ENCODE results near the gene DNAJC15.
"Not testable (repeated sequence)": the region's sequence is repeated elsewhere in the genome, so short reads cannot be mapped to it uniquely, and the experiment has no call there.

The DNAJC15 gene

DNA sequence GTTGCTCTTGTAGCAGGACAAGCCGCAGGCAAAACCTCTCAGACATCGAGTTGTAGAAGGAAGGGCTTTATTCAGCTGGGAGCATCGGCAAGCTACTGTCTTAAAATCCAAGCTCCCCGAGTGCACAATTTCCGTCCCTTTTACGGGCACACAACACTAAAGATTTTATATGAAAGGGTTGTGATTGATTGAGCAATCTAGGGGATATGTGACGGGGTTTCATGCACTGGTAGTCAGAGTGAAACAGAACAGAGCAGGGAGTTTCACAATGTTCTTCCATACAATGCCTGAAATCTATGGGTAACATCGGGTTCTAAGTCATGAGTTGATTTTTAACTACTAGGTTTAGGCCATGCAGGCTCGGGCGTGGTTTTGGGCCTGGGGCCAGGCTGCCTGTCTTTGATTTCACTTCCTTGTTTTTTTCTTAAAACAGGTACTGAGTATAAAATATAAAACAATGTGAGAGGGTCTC, 22.0 kb downstream of the DNAJC15 start:
- DNase-seq (ENCODE audit: low read depth), result not testable (repeated sequence)

DNA sequence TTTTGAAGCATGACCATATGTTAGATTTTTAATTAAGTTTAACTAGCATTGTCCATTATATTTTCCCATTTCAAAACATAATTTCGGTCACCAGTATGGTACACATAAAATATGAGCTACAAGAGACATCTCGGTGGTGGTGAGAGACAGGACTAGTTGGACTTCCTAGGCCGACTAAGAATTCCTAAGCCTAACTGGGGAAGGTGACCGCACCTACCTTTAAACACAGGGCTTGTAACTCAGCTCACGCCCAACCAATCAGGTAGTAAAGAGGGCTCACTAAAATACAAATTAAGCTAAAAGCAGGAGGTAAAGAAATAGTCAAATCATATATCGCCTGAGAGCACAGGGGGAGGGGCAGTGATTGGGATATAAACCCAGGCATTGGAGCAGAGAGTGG, 22.9 kb downstream of the DNAJC15 start:
- no peak for DNase-seq (ENCODE audit: low read depth)

DNA sequence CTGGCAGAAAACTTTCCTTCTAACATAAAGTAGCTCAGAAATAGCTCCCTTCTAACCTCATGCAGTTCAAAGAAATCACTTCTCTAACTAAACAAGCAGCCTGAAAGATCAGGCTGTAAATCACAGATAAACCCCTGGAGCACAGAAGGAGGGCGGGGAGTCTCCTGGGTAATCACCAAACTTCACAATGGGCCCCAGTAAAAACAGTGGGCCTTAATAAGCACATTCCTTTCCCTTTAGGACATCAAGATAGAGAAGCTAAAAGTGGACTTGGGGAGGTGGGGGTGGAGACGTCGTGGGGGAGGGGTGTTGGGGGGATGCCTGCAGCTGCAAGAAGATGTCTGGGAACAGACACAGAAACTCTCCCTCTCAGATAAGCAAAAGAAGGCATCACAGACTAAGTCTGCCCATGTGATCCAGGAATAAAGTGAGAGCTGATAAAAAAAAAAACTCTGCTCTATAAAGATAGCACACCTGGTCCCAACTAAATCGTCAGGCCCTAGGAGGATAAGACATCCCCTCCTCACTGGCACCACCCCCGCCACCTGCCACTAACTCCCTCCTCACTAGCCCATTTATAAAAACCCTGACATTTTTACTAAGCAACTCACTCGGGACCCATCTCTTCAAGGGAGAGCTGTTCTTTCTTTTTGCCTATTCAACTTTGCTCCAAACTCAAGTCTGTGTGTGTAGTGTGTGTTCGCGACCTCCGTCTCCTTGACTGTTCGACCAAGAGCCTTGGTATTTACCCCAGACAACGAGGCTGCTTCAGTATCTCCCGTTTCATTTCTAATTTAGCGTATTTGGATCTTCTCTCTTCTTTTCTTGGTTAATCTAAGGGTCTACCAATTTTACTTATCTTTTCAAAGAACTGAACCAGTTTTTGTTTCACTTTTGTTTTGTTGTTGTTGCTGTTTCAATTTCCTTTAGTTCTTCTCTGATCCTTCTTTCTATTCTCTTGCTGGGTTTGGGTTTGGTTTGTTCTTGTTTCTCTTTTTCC, 31.7 kb downstream of the DNAJC15 start:
- DNase-seq (ENCODE audit: low read depth), result no peak

DNA sequence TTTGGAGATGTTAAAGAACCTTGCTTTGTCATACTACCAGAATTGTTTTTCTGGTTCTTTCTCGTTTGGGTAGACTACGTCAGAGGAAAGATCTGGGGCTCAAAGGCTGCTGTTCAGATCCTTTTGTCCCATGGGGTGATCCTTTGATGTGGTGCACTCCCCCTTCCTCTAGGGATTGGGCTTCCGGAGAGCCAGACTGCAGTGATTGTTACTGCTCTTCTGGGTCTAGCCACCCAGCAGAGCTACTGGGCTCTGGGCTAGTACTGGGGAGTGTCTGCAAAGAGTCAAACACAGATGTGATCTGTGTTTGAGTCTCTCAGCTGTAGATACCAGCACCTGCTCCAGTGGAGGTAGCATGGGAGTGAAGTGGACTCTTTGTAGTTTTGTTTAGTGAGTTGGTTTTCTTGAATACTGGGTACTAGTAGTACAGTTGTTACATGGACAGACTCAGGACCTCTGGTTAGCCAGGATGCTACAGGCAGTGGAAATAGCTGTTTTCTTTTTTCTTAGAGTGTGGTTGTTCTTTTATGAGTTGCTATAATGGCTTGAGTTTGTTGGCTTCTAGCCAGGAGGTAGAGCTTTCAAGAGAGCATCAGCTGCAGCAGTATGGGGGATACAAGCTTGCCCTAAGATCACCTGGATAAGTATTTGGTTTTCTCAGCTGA, 34.4 kb downstream of the DNAJC15 start:
- no peak for DNase-seq (ENCODE audit: low read depth)

DNA sequence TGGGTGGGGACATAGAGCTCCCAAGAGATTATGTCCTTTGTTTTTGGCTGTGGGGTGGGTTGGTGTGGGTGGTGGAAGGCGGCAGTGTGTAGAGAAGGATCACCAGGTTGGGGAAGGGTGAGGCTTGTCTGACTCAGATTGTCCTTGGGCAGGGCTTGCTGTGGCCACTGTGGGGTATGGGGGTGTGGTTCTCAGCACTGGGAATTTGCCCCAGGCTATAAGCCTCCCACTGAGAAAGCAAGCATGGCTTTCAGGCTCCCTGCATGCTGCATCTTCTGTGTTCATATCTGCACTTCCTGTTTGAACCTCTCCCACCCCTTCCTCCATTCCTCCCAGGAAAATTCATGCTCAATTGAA, 34.9 kb downstream of the DNAJC15 start:
- DNase-seq (ENCODE audit: low read depth), result no peak

DNA sequence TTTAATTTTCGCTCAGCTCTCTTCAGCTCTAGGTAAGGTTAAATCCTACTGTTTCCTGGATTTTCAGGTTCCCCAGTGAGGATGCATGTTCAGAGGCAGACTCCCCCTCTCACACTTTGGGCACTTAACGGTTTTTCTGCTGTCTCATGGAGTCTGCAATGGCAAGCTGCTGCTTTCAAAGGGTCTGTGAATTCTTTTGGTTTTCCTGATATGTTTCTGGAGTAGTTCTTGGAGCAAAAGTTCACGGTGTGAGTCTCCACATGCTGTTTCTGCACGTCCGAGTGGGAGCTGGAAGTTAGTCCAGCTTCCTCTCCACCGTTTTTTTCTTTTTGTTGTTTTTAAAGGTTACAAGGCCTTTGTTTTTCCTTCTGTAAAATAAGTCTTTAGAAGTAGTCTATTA, 35.4 kb downstream of the DNAJC15 start:
- DNase-seq (ENCODE audit: low read depth), result no peak

DNA sequence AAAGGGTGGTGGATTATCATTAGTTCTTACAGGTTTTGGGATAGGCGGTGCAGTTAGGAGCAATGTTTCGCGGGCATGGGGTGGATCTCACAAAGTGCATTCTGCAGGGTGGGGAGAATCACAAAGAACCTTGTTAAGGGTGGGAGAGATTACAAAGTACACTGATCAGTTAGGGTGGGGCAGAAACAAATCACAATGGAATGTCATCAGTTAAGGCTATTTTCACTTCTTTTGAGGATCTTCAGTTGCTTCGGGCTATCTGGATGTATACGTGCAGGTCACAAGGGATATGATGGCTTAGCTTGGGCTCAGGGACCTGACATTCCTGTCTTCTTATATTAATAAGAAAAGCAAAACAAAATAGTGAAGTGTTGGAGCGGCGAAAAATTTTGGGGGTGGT, 36.4 kb downstream of the DNAJC15 start:
- DNase-seq (ENCODE audit: low read depth), result not testable (repeated sequence)

DNA sequence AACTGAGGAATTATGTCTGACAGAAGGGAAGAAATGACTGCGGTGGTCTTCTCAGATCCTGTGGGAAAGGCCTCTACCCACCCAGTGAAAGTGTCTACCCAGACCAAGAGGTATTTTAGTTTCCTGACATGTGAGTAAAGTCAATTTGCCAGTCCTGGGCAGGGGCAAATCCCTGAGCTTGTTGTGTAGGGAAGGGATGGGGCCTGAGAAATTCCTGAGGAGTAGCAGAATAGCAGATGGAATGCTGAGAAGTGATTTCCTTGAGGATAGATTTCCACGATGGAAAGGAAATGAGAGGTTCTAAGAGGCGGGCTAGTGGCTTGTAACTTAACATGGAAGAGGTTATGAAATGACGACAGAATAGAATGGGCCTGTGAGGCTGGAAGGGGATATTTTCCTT, 37.4 kb downstream of the DNAJC15 start:
- DNase-seq (ENCODE audit: low read depth), result not testable (repeated sequence)

DNA sequence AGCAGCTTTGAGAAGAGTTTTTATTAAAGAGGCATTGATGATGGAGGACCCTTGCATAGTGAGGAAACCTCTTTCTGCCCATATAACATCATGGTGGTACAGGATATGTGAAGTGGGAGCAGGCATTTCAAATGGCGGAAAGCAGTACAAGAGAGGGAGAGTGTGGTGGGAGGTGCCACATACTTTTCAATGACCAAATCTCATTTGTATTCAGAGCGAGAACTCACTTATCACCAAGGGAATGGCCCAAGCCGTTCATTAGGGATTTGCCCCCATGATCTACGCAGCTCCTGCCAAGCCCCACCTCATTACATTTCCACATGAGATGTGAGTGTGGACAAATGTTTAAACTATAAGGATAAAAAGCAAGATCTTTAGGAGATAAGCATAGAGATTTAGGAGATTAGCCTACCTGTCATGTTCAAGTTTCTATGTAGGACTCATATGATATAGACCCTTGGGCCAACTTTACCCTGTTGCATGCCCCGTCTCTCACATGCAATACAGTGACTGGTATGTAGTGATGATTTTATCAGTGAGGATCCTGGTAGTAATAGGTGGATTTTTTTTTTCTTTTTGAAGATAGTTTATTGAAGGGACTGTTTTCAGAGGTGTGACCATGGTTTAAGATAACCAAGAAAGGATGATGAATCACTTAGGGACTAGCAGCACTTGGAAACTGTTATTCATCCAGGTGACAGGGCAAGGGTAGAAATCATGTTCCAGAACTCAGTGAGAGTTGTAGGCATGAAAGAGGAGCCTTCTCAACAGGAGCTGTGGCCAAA, 38.3 kb downstream of the DNAJC15 start:
- no peak for DNase-seq (ENCODE audit: low read depth)

DNA sequence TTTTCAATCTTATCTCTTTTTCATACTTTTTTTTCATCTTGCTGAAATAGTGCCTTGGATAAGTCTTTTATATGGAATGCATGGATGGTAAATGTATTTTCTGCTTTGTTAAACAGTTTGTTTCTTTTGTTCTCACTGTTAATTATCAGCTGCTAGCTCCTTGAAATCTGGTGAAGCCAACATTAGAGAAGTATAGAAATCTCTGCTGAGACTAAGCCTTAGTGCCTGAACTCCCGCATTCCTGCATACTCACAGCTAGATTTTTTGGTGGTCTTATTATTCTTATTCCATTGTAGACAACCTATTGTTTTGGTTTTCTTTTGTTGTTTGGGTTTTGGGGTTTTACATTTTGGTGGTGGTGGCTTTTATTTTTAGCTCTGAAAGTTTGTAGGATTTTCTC, 48.4 kb downstream of the DNAJC15 start:
- DNase-seq (ENCODE audit: low read depth), result no peak

DNA sequence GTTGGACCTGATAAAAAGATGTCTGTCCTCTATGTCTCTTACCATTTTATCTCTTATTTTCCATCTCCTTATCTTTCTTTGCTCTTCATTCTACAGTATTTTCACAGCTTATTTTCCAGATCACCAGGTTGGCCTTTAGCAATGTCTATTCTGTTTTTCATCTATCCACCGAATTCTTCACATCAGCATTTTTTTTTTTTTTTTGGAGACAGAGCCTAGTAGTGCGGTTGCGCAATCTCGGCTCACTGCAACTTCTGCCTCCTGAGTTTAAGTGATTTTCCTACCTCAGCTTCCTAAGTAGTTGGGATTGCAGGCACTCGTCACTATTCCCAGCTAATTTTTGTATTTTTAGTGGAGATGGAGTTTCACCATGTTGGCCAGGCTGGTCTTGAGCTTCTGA, 49.0 kb downstream of the DNAJC15 start:
- no peak for DNase-seq (ENCODE audit: low read depth)

DNA sequence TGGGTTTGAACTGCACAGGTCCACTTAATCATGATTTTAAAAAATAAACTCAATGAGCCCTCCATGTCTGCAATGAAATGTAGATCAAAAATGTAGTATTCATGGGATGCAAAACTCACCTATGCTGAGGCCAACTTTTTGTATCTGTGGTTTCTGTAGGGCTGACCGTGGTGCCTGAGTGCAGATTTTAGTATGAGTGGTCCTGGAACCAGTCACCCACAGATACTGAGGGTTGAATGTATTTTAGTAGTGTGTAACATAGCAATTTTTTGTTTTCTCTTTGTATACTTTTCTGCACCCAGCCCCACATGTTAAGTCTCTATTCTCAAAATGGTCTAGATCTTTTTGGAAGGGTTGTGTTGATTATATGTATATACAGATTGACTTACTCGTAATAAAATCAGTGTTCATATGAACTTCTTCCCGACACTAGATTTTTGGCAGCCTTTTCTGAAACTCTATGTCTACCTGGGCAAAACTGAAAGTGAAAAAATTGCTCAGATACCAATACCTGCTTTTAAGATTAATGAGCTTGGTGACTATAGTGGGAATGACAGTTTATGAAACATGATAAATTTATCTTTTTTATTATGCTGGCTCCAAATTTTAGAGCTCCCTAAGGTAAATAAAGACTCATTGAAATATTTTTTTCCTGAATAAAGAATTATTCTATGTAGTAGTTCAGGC, 51.6 kb downstream of the DNAJC15 start:
- no peak for DNase-seq (ENCODE audit: low read depth)

DNA sequence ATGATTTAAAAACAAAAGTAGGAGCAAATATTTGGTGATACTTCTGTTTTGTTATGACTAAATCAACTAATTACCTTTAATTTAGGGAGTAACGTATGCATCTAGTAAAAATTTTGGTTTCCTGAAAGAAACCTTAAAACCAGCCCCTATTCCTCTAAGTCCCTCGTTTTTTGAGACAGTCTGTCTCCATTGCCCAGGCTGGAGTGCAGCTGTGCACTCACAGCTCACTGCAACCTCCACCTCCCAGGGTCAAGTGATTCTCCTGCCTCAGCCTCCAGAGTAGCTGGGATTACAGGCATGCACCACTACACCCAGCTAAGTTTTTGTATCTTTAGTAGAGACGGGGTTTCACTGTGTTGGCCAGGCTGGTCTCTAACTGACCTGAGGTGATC, 52.1 kb downstream of the DNAJC15 start:
- DNase-seq (ENCODE audit: low read depth), result not testable (repeated sequence)

DNA sequence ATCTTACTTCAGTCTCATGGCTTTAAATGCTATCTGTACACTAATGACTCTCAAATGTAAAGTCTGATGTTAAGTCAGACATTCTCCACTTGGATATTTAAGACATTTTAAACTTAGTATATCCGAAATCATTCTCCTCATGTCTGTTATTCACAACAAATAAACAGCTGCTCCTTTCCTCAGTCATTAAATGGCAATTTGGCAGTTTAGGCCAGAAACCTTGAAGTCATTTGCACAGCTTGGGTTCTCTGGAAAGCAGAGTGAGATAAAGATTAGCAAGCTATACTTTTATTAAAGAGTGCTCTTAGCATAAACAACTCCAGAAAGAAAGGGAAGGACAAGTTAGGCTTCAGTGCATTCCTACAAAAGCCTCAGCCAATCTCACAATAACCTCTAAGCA, 53.7 kb downstream of the DNAJC15 start:
- no peak for DNase-seq (ENCODE audit: low read depth)

DNA sequence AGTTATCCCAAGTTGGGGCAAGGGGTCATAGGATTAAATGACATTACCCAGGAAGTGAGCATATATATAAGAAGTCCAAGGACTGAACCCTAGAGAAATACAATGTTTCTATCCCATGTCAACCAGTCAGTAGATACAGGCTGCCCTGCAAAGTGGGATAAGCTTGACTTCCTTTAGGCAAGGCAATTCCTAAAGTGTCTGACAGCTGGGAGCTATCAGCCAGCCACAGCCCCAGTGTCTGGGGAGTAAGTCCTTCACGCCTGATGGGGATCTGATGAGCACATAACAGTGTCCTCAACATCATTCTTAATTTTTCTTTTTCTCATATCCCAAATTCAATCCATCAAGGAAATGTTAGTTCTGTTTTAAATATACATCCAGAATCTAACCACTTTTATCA, 54.1 kb downstream of the DNAJC15 start:
- no peak for DNase-seq (ENCODE audit: low read depth)

DNA sequence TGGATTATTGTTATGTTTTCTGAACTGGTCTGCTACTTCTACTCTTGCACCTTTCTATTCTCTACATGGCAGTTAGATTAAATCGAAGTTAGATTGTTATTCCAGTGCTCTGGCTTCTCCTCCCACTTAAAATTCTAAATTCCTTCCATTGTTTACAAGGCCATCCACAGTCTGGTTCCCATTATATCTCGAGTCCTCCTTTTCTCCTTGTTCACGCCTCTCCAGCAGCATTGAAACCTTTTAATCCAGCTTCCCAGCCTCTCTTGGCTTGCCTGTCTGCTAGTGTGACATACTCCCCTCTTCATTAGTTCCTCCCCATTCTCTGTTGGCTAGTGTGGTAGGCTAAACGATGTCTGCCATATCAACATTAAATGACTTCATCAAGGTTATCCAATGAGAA, 54.5 kb downstream of the DNAJC15 start:
- no peak for DNase-seq (ENCODE audit: low read depth)

DNA sequence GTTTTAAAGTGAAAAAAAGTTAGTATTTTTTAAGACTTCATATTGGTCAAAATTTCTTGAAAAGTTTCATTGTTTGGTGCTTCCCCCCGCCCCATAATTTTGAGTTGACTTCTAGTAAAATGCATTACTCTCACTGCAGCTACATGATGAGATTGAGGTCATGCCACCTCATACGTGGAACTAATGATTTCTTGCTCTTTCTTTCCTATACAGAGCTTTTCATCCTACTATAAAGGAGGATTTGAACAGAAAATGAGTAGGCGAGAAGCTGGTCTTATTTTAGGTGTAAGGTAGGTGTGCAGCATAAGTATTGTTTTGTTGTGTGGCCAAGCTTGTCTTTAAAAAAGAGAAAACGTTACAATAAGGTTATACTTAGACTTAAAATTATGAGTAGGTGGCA, 55.0 kb downstream of the DNAJC15 start:
- DNase-seq (ENCODE audit: low read depth), result no peak

DNA sequence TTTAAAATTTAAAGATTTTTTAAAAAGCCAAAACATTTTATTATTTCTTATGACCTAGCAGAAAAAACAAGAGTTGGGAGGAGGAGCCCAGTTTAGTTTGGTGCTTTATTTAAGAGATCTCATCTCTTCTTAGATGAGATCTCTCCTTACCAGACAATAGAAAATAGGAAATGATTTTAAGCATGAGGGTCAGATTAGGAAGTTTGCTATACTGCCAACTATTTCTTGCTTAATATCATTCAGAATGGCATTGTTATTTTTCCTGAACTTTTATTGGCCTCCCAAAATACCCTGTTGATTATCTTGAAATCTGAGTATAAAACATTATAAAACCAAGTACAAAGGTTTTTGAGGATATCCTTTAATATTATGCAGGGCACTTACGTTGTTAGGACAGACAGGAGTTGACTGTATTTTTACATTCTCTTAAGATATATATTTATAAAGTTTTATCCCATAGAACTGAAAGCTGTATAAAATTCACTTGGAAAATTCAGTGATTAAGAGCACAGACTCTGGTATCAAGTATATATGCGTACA, 56.1 kb downstream of the DNAJC15 start:
- no peak for DNase-seq (ENCODE audit: low read depth)

DNA sequence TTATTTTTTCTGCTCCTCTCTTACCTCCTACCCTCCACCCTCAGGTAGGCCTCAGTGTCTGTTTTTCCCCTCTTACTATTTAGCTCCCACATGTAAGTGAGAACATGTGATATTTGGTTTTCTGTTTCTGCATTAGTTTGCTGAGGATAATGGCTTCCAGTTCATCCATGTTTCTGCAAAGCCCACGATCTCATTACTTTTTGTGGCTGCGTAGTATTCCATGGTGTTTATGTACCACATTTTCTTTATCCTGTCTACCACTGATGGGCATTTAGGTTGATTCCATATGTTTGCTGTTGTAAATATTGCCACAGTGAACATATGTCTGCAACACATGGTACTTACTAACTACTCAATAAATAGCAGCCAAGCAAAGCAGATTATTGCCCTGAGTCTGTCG, 56.8 kb downstream of the DNAJC15 start:
- DNase-seq (ENCODE audit: low read depth), result no peak

DNA sequence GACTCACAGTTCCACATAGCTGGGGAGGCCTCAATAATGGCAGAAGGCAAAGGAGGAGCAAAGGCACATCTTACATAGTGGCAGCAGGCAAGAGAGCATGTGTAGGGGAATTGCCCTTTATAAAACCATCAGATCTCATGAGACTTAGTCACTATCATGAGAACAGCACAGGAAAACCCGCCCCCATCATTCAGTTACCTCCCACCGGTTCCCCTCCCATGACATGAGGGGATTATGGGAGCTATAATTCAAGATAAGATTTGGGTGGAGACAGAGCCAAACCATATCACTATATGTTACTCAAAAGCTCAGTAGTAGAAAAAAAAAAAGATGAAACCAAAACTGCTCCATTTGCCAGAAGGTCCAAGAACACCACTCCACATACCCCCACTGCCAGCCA, 58.5 kb downstream of the DNAJC15 start:
- no peak for DNase-seq (ENCODE audit: low read depth)

DNA sequence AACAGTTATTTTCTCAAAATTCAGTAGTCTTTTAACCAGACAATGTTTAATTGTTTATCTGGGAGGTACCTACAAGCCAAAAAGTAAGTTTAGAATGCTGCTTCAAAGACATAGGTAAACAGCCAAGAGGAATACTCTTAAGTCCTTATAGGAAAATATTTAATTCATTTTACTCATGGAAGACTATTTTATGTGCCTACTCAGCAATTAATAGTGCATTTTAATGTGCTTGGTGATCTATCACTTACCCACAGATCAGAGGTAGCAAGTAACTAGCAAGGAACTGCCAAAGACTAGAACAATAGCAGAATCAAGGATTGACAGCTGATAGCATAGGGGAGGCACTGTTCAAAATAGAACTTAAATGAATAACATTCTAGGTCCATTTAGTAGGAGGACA, 60.4 kb downstream of the DNAJC15 start:
- DNase-seq (ENCODE audit: low read depth), result no peak

DNA sequence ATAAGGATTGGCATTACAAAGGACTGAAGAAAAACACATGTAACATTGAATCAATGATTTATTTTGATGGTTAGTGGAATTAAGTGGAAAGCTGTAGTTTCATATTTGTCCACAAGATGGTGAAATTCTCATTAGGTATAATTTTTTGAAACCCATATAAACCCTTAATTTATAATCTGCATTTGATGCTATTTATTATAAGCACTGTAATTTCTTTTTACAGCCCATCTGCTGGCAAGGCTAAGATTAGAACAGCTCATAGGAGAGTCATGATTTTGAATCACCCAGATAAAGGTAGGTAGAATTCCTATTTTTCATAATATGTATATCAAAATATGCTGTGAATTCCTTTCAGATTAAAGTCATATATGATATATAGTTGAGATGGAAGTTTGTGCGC, 62.2 kb downstream of the DNAJC15 start:
- DNase-seq (ENCODE audit: low read depth), result no peak

Data from stimulated activated CD8-positive, alpha-beta memory T cell treated with anti-CD3 and anti-CD28 coated beads, Interleukin-7, amount 100 ng/mL, for 24 hours (primary cell).